HEK293 (cell line): ENCODE measurements around the gene JMJD6.
A peak's percentile ranks its signal among the peaks of the same experiment; 100 is the strongest.

Experiments
- BCL11A ChIP-seq: fragments of 450-650 bp; formaldehyde crosslinking; IDR thresholded peaks from 2 replicates; pipeline ENCODE4 v1.5.1; 2016; ENCODE audit warnings: low read depth, missing biosample characterization, missing genetic modification characterization
- GFI1B ChIP-seq: fragments of 450-650 bp; formaldehyde crosslinking; IDR thresholded peaks from 2 replicates; pipeline ENCODE4 v1.5.1; 2016; ENCODE audit warnings: missing biosample characterization, missing genetic modification characterization
- HOXA7 ChIP-seq: sonication (generic); formaldehyde crosslinking; IDR thresholded peaks from 2 replicates; pipeline ENCODE4 v1.8.1; 2022; ENCODE audit warnings: missing genetic modification reagents, borderline replicate concordance
- SALL2 ChIP-seq: fragments of 450-650 bp; formaldehyde crosslinking; IDR thresholded peaks from 2 replicates; pipeline ENCODE4 v1.5.0; 2017; ENCODE audit warnings: missing biosample characterization, mild to moderate bottlenecking, missing genetic modification characterization, borderline replicate concordance
- ZEB2 ChIP-seq: fragments of 450-650 bp; formaldehyde crosslinking; IDR thresholded peaks from 2 replicates; pipeline ENCODE4 v1.5.1; 2016; ENCODE audit warnings: missing biosample characterization, missing genetic modification characterization
- ZNF121 ChIP-seq: fragments of 450-650 bp; formaldehyde crosslinking; IDR thresholded peaks from 2 replicates; pipeline ENCODE4 v1.5.1; 2016; ENCODE audit warnings: missing biosample characterization, missing genetic modification characterization
- ZNF132 ChIP-seq: fragments of 450-650 bp; formaldehyde crosslinking; IDR thresholded peaks from 2 replicates; pipeline ENCODE4 v1.5.1; 2017; ENCODE audit warnings: missing biosample characterization, missing genetic modification characterization, borderline replicate concordance
- ZNF133 ChIP-seq: fragments of 450-650 bp; formaldehyde crosslinking; IDR thresholded peaks from 2 replicates; pipeline ENCODE4 v1.5.1; 2016; ENCODE audit warnings: missing biosample characterization, missing genetic modification characterization
- ZNF140 ChIP-seq: fragments of 450-650 bp; formaldehyde crosslinking; IDR thresholded peaks from 2 replicates; pipeline ENCODE4 v1.5.1; 2016; ENCODE audit warnings: missing biosample characterization, missing genetic modification characterization
- ZNF174 ChIP-seq: fragments of 450-650 bp; formaldehyde crosslinking; IDR thresholded peaks from 2 replicates; pipeline ENCODE4 v1.5.0; 2017; ENCODE audit warnings: missing biosample characterization, mild to moderate bottlenecking, missing genetic modification characterization
- ZNF223 ChIP-seq: fragments of 450-650 bp; formaldehyde crosslinking; IDR thresholded peaks from 2 replicates; pipeline ENCODE4 v1.5.1; 2016; ENCODE audit warnings: missing biosample characterization, missing genetic modification characterization
- ZNF335 ChIP-seq: fragments of 450-650 bp; formaldehyde crosslinking; conservative IDR thresholded peaks from 2 replicates; pipeline ENCODE4 v1.5.1; 2016; ENCODE audit warnings: missing biosample characterization, missing genetic modification characterization
- ZNF354C ChIP-seq: fragments of 450-650 bp; formaldehyde crosslinking; IDR thresholded peaks from 2 replicates; pipeline ENCODE4 v1.5.1; 2016; ENCODE audit warnings: missing biosample characterization, missing genetic modification characterization, low read depth, borderline replicate concordance
- ZNF404 ChIP-seq: fragments of 450-650 bp; formaldehyde crosslinking; IDR thresholded peaks from 2 replicates; pipeline ENCODE4 v1.5.1; 2017; ENCODE audit warnings: missing biosample characterization, missing genetic modification characterization
- ZNF473 ChIP-seq: fragments of 450-650 bp; formaldehyde crosslinking; IDR thresholded peaks from 2 replicates; pipeline ENCODE4 v1.5.1; 2017; ENCODE audit warnings: missing biosample characterization, missing genetic modification characterization
- ZNF48 ChIP-seq: fragments of 450-650 bp; formaldehyde crosslinking; IDR thresholded peaks from 2 replicates; pipeline ENCODE4 v1.5.1; 2016; ENCODE audit warnings: missing biosample characterization, missing genetic modification characterization
- ZNF510 ChIP-seq: fragments of 450-650 bp; formaldehyde crosslinking; IDR thresholded peaks from 2 replicates; pipeline ENCODE4 v1.5.1; 2018; ENCODE audit warnings: mild to moderate bottlenecking, missing genetic modification characterization, missing biosample characterization; ENCODE audit not compliant: insufficient replicate concordance
- ZNF558 ChIP-seq: fragments of 450-650 bp; formaldehyde crosslinking; IDR thresholded peaks from 2 replicates; pipeline ENCODE4 v1.5.1; 2016; ENCODE audit warnings: missing biosample characterization, missing genetic modification characterization
- ZNF629 ChIP-seq: fragments of 450-650 bp; formaldehyde crosslinking; IDR thresholded peaks from 2 replicates; pipeline ENCODE4 v1.5.1; 2017; ENCODE audit warnings: missing biosample characterization, missing genetic modification characterization
- ZNF654 ChIP-seq: fragments of 450-650 bp; formaldehyde crosslinking; IDR thresholded peaks from 2 replicates; pipeline ENCODE4 v1.5.1; 2016; ENCODE audit warnings: low read depth, missing biosample characterization, missing genetic modification characterization
- ZNF670 ChIP-seq: fragments of 450-650 bp; formaldehyde crosslinking; IDR thresholded peaks from 2 replicates; pipeline ENCODE4 v1.5.1; 2016; ENCODE audit warnings: missing biosample characterization, missing genetic modification characterization, low read depth
- ZNF707 ChIP-seq: fragments of 450-650 bp; formaldehyde crosslinking; IDR thresholded peaks from 2 replicates; pipeline ENCODE4 v1.5.1; 2016; ENCODE audit warnings: missing biosample characterization, missing genetic modification characterization
- ZNF785 ChIP-seq: fragments of 450-650 bp; formaldehyde crosslinking; IDR thresholded peaks from 2 replicates; pipeline ENCODE4 v1.5.1; 2016; ENCODE audit warnings: missing biosample characterization, missing genetic modification characterization
- TF ChIP-seq, protein P1 (sequence below): fragments of 450-650 bp; formaldehyde crosslinking; conservative IDR thresholded peaks from 2 replicates; pipeline ENCODE4 v1.5.1; 2016; ENCODE audit warnings: low read depth, missing biosample characterization, missing genetic modification characterization
- TF ChIP-seq, protein P2 (sequence below): fragments of 450-650 bp; formaldehyde crosslinking; IDR thresholded peaks from 2 replicates; pipeline ENCODE4; 2016; ENCODE audit warnings: missing biosample characterization, missing genetic modification characterization
- TF ChIP-seq, protein P3 (sequence below): fragments of 450-650 bp; formaldehyde crosslinking; IDR thresholded peaks from 2 replicates; pipeline ENCODE4 v1.5.1; 2016; ENCODE audit warnings: missing biosample characterization, missing genetic modification characterization, borderline replicate concordance
- TF ChIP-seq, protein P4 (sequence below): fragments of 450-650 bp; formaldehyde crosslinking; IDR thresholded peaks from 2 replicates; pipeline ENCODE4 v1.5.1; 2016; ENCODE audit warnings: missing biosample characterization, missing genetic modification characterization

JMJD6 gene

DNA sequence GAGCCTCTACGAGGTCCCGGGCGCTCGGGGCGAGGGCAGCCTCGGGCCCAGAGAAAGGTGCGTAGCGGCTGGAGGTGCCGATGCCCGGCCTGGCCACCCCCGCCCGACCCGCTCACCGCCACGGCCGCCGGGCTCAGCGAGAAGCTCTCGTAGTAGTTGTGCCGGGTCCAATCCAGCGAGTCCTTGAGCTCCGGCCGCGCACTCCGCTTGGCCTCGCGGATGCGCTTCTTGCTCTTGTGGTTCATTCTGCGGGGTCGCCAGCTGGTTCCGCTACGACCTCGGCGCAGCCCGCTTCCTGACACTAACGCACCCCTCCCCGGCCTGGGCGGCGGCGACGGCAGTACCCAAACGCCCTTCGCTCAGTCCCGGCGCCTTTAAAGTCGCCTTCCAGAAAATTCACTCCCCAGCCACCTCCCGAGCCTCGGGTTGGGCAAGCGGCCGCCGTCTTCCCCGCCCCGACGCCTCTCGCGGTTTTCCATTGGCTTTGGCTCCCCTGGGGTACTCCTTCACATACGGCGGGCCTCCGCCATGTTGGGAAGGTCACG lies at the start of gene JMJD6 (continued):
- TF ChIP-seq ZNF629 (tag by site-specific recombination), result peak; percentile 49; the same call in 1 of the 2 replicates
- no peak for TF ChIP-seq ZNF140
- no peak; the same call in 1 of the 2 replicates for TF ChIP-seq ZNF223 (tag by site-specific recombination)
- TF ChIP-seq ZNF404 (tag by site-specific recombination), result no peak
- no peak for TF ChIP-seq ZNF174
- TF ChIP-seq ZNF133, result no peak
- no peak for TF ChIP-seq ZNF473 (tag by site-specific recombination)
- TF ChIP-seq, protein P1, sequence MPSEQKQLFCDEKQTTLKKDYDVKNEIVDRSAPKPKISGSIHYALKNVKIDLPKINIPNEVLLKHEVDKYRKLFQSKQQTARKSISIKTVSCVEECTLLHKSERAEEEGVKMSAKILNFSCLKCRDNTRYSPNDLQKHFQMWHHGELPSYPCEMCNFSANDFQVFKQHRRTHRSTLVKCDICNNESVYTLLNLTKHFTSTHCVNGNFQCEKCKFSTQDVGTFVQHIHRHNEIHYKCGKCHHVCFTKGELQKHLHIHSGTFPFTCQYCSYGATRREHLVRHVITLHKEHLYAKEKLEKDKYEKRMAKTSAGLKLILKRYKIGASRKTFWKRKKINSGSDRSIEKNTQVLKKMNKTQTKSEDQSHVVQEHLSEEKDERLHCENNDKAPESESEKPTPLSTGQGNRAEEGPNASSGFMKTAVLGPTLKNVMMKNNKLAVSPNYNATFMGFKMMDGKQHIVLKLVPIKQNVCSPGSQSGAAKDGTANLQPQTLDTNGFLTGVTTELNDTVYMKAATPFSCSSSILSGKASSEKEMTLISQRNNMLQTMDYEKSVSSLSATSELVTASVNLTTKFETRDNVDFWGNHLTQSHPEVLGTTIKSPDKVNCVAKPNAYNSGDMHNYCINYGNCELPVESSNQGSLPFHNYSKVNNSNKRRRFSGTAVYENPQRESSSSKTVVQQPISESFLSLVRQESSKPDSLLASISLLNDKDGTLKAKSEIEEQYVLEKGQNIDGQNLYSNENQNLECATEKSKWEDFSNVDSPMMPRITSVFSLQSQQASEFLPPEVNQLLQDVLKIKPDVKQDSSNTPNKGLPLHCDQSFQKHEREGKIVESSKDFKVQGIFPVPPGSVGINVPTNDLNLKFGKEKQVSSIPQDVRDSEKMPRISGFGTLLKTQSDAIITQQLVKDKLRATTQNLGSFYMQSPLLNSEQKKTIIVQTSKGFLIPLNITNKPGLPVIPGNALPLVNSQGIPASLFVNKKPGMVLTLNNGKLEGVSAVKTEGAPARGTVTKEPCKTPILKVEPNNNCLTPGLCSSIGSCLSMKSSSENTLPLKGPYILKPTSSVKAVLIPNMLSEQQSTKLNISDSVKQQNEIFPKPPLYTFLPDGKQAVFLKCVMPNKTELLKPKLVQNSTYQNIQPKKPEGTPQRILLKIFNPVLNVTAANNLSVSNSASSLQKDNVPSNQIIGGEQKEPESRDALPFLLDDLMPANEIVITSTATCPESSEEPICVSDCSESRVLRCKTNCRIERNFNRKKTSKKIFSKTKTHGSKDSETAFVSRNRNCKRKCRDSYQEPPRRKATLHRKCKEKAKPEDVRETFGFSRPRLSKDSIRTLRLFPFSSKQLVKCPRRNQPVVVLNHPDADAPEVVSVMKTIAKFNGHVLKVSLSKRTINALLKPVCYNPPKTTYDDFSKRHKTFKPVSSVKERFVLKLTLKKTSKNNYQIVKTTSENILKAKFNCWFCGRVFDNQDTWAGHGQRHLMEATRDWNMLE, result no peak
- no peak for TF ChIP-seq ZNF558
- TF ChIP-seq, protein P2, sequence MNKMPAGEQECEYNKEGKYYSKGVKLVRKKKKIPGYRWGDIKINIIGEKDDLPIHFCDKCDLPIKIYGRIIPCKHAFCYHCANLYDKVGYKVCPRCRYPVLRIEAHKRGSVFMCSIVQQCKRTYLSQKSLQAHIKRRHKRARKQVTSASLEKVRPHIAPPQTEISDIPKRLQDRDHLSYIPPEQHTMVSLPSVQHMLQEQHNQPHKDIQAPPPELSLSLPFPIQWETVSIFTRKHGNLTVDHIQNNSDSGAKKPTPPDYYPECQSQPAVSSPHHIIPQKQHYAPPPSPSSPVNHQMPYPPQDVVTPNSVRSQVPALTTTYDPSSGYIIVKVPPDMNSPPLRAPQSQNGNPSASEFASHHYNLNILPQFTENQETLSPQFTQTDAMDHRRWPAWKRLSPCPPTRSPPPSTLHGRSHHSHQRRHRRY (tag by site-specific recombination), result no peak
- no peak for TF ChIP-seq ZNF654 (tag by site-specific recombination)
- TF ChIP-seq HOXA7, result no peak
- no peak for TF ChIP-seq GFI1B (tag by site-specific recombination)
- TF ChIP-seq ZNF670 (tag by site-specific recombination), result no peak
- TF ChIP-seq SALL2 (tag by site-specific recombination), result no peak
- TF ChIP-seq ZNF785 (tag by site-specific recombination), result no peak
- TF ChIP-seq, protein P3, sequence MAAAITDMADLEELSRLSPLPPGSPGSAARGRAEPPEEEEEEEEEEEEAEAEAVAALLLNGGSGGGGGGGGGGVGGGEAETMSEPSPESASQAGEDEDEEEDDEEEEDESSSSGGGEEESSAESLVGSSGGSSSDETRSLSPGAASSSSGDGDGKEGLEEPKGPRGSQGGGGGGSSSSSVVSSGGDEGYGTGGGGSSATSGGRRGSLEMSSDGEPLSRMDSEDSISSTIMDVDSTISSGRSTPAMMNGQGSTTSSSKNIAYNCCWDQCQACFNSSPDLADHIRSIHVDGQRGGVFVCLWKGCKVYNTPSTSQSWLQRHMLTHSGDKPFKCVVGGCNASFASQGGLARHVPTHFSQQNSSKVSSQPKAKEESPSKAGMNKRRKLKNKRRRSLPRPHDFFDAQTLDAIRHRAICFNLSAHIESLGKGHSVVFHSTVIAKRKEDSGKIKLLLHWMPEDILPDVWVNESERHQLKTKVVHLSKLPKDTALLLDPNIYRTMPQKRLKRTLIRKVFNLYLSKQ (tag by site-specific recombination), result no peak
- TF ChIP-seq, protein P4, sequence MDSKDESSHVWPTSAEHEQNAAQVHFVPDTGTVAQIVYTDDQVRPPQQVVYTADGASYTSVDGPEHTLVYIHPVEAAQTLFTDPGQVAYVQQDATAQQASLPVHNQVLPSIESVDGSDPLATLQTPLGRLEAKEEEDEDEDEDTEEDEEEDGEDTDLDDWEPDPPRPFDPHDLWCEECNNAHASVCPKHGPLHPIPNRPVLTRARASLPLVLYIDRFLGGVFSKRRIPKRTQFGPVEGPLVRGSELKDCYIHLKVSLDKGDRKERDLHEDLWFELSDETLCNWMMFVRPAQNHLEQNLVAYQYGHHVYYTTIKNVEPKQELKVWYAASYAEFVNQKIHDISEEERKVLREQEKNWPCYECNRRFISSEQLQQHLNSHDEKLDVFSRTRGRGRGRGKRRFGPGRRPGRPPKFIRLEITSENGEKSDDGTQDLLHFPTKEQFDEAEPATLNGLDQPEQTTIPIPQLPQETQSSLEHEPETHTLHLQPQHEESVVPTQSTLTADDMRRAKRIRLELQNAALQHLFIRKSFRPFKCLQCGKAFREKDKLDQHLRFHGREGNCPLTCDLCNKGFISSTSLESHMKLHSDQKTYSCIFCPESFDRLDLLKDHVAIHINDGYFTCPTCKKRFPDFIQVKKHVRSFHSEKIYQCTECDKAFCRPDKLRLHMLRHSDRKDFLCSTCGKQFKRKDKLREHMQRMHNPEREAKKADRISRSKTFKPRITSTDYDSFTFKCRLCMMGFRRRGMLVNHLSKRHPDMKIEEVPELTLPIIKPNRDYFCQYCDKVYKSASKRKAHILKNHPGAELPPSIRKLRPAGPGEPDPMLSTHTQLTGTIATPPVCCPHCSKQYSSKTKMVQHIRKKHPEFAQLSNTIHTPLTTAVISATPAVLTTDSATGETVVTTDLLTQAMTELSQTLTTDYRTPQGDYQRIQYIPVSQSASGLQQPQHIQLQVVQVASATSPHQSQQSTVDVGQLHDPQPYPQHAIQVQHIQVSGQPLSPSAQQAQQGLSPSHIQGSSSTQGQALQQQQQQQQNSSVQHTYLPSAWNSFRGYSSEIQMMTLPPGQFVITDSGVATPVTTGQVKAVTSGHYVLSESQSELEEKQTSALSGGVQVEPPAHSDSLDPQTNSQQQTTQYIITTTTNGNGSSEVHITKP (tag by site-specific recombination), result peak; percentile 77
- TF ChIP-seq ZNF354C (tag by site-specific recombination), result no peak
- TF ChIP-seq ZNF132, result no peak
- peak; percentile 55; the same call in 1 of the 2 replicates for TF ChIP-seq ZNF121 (tag by site-specific recombination)
- TF ChIP-seq ZEB2 (tag by site-specific recombination), result peak; percentile 45
- no peak for TF ChIP-seq ZNF510 (tag by site-specific recombination)
- TF ChIP-seq ZNF707 (tag by site-specific recombination), result no peak
- no peak for TF ChIP-seq BCL11A (tag by site-specific recombination)
- no peak for TF ChIP-seq ZNF48 (tag by site-specific recombination)
- peak; percentile 91 for TF ChIP-seq ZNF335
